Right ventricle myocardium superior (tissue), 1 donor: ENCODE data around the gene RILP. TPM values are rescaled to one million over a fixed set of nuclear protein-coding genes. Genes with fewer than 3 reads are reported as not detected.

Experiments used
- ATAC-seq: fragments of 200-7000 bp; cut with Tn5 transposase; one replicate; pipeline ENCODE4 v1.9.1; 2020; ENCODE audit warnings: mild to moderate bottlenecking; ENCODE audit not compliant: poor library complexity
- DNase-seq: peaks from one replicate; pipeline ENCODE4 v3.0.0-alpha.2; 2020
- intact Hi-C: fragments of 100-400 bp; cut with DNase I; formaldehyde crosslinking; loops from one replicate; pipeline ENCODE4 v1.11.2; 2022
- total RNA-seq: library from RNA; stranded (reverse); fragmentation: NEBNext Ultra II Directional; extraction: Animal tissue kit (Norgen Biotek cat#: 25700); gene quantifications from one replicate; pipeline ENCODE4 v1.2.1, GENCODE V29; 2021
- donor health status: DM: no; HTN: yes; CAD: no; lungs with severe emphysema.

The RILP gene
- total RNA-seq, 1 donor from 2014 or later, result 74.6 TPM

DNA sequence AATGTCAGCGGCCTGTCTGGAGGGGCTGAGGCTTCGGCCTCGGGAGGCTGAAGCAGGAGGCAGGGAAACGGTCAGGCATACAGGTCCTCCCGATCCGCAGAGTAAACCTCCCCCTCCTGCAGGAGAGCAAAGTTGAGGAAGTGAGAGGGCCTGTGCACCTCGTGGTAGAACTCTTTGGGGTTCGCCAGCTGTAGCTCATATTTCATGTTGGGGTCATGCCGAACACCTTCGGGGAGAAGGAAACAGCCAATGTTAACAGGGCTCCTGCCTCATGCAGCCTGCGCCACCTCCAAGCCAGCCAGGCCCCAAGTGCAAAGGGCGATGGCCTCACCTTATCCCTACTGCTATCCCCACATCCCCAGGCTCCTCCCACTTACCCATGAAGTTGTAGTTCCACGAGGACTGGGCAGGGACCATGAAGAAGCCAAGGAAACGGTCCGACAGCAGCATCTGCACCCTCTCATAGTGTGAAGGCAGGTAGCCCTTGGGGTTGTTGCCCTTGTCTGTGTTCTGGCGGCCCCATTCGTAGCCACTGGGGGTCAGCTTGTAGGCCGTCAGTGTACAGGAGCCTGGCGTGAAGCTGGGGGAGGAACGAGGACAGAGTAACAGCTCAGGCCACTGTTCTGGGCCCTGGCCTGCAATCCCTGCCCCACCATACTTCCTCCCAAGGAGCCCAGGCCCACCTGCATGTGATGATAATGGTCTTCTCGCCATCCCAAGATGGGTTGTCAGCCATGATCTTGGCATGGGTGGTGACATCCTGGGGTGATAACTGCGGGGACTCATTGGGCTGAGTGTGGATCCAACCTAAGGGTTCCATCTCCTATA lies 1.3 kb upstream of the RILP start:
- DNase-seq, result no peak
- no peak for ATAC-seq
- intact Hi-C loops, result no loop called here

DNA sequence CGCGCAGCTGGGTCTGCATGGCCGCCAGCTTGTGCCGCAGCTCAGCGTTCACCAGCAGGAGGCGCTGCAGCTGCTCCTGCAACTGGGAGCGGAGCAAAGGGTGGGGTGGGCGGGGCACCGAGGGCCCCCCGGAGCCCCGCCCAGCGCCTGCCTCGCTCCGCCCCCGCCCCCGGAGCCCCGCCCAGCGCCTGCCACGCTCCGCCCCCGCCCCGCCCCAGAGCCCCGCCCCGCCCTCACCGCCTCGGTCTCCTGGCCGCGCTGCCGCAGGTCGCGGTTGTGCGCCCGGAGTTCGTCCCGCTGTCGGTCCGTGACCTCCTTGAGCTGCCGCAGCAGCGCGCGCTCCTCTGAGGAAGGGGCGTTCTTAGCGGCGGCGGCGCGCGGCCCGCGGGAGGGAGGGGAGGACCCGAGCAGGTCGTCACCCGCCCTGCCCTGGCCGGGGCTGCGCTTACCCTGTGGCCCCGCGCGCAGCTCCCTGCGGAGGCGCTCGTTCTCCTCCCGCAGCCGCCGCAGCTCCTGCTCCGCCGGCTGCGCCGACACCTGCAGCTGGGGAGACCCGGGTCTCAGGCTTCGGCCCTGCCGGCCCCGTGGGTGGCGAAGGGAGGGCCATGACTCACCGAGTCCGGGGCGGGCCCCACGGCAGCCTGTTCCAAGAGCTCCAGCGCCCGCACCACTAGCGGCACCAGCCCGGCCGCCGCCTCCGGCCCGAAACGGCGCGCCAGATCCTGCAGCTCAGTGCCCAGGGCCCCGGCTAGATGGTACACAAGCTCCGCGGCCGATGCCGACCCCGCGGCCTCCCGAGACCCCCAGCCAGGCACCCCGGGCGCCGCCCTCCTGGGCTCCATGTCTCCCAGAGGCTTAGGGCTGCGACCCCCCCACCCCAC lies 463 bp downstream of the RILP start:
- intact Hi-C loops, result loop anchor here (5.0 kb wide), 1 partner anchor 77 kb away; no protein-coding TSS in a partner anchor
- ATAC-seq (peak; percentile 64), DNase-seq (peak; percentile 98)

DNA sequence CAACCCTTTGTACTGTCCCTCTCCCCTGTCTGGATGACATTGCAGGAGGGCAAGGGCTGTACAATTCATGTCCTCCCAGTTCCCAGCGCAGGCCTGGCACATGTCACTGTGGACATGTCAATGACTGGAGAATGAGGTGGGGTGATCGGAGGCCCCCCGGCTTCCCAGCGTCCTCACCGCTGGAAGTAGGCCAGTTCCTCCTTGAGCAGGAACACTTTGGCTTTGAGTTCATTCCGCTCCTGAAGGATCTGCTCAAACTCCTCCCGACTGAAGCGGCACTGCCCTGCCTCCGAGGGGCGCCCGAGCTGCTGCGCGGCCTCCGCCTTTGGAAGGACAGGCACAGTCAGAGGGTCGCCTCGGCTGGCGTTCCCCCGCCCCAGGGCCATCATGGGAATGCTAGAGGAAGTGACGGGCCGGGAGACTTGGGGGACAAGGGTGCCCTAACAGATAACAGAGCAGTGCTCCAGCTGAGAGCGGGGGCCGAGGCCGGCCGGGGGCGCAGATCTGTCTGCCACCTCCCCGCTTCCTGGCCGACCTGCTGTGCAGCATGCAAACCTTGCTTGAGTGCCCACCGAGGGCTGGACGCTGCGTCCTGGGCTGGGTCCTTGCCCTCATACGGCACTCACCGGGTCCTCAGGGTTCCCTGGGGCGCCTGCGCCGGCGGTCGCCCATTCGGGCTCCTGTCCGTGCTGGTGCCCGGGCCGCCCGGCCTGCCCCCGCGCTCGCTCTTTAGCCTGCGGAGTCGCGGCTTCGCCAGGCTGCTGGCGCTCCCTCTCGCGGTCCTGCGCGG lies 1.3 kb downstream of the RILP start:
- ATAC-seq (peak; percentile 62), DNase-seq (peak; percentile 76)
- intact Hi-C loops, result loop anchor here (5.0 kb wide), 1 partner anchor 76 kb away; no protein-coding TSS in a partner anchor

DNA sequence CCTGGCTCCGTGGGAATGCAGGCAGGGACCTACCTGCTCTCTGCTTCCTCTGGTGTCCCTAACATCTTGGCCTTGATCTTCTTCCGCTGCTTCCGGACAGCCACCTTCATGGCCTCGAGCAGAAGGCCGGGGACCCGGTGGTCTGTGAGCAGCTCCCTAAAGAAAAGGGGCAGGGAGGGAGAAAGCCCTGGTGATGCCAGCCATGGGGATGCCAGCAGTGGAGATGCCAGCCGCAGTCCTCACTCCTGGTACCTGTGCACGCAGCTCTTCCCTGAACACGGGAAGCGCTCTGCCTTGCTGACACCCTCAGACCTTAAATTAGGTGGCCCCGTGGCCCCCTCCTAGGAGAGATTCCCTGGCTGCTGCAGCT lies 1.9 kb downstream of the RILP start:
- intact Hi-C loops, result loop anchor here (5.0 kb wide), 1 partner anchor 75 kb away; no protein-coding TSS in a partner anchor
- ATAC-seq, result no peak

DNA sequence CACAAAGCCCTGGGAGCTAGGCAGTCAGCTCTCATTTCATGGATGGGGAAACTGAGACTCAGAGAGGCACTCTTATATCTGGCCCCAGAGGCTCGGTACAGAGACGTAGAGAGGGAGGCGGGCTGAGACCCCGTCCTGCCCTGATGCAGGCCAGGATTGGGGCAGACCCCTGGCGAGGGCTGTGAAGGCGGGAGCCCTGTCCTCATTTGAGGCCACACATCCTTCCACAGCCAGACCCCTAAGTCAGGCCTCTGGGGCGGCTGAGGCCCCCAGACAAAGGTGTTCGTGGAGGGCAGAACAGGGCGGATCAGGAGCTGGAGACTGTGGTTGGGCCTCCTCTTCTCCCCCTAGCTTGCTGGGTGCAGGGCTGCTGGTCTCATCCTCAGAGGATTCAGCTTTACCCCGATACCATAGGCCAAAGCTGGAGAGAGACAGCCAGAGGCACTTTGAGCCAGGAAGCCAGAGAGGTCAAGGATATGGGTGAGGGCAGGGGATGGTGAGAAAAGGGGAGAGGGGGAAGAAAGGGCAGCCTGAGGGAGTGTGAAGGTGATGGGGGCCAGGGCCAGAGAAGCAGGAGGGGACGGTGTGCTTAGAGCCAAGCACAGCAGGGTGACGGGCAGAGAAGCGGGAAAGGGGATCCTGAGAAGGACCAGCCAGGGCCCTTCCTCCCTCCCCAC lies 3.3 kb downstream of the RILP start:
- intact Hi-C loops, result loop anchor here (5.0 kb wide), 1 partner anchor 74 kb away; no protein-coding TSS in a partner anchor
- ATAC-seq (no peak), DNase-seq (no peak)

More for the DNA sequence above, 1.9 kb downstream of the RILP start:
- DNase-seq, result peak; percentile 46

DNA sequence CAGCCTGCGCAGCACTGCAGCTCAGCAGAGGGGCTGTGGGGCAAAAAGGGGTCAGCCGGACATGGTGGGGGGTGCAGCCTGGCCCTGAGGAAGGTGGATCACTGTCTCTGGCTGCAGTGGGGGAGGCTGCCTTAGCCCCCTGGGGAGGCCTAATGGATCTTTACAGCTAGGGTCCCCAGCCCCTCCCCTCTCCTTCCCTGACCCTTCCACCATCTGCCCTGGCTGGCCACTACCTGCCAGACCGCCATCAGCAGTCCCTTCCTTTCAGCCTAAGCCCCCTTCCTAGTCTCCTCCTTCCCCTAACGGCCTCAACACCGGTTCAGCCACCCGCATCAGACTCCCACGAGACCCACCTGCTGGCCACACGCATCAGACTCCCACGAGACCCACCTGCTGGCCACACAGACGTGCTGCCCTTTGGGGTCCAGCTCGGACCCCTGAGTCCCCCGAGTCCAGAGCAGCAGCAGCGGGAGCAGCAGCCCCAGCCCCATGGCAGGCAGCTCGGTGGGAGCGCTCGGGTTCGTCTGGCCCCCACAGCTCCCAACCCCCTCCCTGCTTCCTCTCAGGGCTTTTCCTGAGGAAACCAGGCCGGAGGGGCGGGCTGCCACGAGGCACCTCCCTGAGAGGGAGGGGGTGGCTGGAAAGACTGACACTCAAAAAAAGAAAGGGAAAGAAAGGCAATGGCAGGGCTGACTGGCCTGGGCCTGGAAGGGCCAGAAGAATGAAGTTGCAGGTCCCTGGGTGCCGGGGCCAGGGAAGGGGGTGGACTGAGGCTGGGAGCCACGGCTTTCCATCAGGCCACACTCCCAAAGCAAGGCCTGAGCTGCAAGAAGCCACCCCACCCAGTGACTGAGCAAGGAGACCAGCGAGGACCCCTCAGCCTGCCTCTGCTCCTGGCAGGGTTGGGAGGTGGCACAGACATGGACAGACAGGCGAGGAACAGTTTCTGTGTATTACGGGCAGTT lies 4.2 kb downstream of the RILP start, which contains the start of gene SCARF1:
Gene SCARF1, minus strand, starts transcription at position 526 of the 965 bp plus-strand sequence. Its CDS starts 35 bp downstream, at position 491.
- no peak for ATAC-seq

DNA sequence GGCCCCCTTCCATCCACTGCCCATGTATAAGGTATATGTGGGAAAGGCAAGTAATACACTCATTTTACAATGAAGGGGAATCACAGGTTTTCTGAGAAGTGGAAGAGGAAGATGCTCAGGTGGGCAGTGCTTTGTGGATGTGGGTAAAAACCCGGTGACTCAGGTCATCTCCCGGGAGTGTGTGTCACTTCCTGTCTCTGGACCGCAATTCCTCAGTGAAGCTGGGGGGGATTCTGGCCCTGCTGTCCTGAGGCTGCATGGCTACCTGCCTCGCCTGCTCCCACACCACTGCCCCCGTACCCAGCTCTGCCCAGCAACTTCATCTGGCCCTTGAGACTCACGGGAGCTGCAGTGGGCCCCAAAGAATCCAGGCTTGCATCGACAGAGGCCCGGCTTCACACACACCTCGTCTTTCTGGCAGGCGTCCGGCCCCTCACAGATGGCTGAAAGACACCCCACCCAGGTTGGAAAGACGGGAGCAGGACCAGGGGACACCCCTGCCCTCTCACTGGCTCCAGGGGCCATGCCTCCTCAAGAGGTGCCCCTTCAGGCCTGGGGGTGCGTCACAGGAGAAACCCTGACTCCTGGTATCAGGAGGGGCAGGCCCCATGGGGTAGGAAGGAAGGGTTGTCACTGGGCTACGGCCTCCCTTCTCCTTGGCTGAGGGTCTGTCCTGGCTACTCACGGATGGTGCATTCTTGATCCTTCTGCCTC lies 5.0 kb downstream of the RILP start:
- no peak for ATAC-seq

More for the DNA sequence above, 4.2 kb downstream of the RILP start, which contains the start of gene SCARF1:
- peak; percentile 79 for DNase-seq
- intact Hi-C loops, result loop anchor here (5.0 kb wide), 1 partner anchor 73 kb away; no protein-coding TSS in a partner anchor

DNA sequence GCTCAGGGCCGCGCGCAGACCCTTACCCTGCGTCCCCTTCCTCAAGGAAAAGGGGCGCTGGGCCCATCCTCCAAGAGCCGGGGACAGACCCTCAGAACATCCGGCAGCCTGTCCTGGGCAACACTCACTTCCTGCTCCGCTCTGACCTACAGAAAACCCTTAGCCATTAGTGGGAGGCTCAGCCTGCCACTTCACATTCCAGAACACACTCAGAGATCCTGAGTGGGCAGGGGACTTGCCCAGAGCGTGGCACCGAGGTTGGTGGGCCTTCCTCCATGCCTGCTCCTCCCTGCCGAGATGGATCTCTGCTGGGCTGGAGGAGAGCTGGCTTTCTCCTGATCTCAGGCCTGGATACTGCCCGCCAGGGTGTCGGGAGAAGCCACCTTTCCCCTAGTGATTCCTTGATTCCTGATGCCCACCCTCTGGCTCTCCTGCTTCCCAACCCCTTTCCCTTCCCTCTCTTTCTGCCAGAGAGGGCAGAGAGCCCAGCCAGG lies 5.6 kb downstream of the RILP start:
- intact Hi-C loops, result no loop called here
- peak; percentile 46 for DNase-seq
- peak; percentile 4 for ATAC-seq

More for the DNA sequence above, 5.0 kb downstream of the RILP start:
- intact Hi-C loops, result loop anchor here (5.0 kb wide), 1 partner anchor 72 kb away; no protein-coding TSS in a partner anchor
- DNase-seq, result no peak

DNA sequence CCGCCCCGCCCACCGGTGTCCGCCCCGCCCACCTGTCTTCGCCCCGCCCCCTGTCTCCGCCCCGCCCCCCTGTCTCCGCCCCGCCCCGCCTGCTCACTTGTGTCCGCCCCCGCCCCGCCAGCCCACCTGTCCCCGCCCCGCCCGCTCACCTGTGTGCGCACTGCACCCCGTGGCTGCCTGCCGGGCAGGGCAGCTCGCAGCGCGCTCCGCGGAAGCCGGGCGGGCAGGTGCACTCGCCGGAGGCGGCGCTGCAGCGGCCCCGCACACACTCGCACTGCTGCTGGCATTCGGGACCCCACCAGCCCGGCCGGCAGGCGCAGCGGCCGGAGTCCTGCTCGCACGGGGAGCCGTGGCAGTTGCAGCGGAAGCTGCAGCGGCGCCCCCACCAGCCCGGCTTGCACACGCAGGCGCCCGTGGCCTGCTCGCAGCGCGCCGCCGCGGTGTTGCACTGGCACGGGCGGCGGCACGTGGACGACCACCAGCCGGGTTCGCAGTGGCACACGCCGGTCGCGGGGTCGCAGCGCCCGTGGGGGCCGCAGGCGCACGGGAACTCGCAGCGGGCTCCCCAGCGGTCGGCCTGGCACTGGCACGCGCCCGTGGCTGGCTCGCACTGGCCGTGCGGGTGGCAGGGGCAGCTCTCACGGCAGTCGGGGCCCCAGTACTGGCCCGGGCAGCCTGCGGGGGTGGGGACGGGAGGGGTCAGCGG lies 6.2 kb downstream of the RILP start:
- peak; percentile 58 for DNase-seq
- ATAC-seq, result peak; percentile 4
- intact Hi-C loops, result no loop called here

DNA sequence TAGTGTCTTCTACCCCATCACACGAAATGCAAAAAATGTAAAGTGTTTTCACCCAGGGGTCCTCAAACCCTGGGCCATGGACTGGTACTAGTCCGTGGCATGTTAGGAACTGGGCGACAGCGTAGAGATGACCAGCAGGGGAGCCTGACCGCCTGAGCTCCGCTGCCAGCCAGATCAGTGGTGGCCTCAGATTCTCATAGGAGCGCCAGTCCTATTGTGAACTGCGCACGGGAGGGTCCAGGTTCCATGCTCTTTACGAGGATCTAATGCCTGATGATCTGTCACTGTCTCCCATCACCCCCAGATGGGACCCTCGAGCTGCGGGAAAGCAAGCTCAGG lies 8.6 kb downstream of the RILP start:
- intact Hi-C loops, result no loop called here
- no peak for DNase-seq
- ATAC-seq, result no peak

DNA sequence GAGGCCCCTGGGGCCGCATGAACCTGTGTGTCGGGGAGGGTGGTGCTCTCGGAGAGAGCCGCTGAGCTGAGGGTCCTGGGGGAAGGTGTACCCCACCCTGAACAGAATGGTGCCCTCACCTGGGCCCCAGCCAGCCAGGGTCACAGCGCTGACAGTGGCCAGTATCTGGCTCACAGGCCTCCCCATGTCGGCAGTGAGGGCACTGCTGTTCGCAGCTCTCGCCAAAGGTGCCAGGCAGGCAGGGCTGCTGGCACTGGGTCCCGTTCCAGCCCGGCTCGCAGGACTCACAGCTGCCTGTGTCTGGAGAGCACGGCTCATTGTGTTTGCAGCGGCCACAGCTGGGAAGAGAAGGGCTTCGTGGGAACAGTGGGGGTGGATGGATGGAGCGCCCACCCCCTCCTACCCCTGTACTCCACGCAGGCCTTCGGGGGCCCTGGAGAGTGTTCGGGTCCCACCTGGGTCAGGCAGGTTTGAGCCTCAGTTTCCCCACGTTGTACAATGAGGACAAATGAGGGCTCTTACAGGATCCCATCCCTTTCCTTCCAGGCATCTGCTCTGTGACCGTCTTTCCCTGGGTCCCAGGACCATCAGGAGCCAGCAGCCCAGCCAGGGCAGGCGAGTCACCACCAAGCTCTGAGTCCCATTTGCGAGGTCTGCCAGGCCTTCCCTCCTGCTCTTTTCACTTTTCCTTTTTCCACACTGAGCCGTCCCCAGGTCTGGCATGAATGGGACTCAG lies 9.2 kb downstream of the RILP start:
- peak; percentile 67 for DNase-seq
- intact Hi-C loops, result no loop called here
- ATAC-seq, result peak; percentile 27

DNA sequence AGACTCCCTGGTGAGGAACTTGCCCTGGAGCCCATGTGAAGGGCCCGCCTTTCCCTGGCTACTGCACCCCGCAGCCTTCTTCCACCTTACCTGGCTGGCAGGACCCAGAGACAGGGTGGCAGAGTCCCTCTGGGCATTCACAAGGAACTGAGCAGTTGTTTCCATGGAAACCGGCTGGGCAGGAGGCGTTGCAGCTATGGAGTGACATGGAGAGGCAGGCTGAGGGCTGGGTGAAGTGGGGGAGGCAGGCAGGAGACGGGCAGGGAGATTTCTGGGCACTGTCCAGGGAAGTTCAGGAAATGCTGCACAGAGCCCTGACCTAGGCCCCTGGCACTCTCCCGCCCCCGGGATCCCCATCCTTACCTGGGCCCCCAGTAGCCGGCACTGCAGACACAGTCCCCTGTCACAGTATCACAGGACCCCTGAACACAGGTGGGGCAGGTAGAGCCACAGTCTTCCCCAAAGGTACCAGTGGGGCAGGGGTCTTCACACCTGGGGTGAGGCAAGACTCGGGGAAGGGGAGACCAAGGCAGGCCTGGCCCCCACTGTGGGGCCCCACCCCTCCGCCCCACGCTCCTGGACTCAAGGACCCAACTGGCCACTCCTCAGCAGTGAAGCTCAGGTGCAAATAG lies 10.0 kb downstream of the RILP start:
- ATAC-seq (no peak), DNase-seq (no peak)
- intact Hi-C loops, result no loop called here

DNA sequence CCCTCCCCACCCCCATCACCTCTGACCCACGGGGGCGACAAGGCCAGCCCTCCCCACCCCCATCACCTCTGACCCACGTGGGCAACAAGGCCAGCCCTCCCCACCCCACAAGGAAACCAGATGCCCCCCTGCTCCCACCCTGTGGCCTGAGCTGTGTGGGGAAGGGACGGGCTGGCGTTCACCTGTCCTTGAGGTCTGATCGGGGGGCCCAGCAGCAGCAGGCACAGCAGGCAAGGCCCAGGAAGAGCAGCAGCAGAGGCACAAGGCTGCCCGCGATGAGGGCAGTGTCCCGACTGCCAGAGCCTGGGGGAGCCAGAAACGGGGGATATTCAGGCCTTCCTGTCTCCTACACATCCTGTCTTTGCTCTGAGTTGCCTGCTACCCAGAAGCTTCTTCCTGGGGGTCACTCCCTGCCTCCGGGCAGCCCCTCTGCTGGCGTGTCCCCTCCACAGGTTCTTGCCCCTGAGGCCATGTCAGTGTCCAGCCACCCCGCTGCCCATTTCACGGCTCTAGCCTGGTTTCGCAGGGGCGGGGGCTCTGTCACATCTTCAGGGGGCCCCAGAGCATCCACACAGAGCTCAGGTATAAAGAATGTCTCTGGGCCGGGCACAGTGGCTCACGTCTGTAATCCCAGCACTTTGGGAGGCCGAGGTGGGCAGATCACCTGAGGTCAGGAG lies 10.9 kb downstream of the RILP start:
- DNase-seq (no peak), ATAC-seq (no peak)
- intact Hi-C loops, result no loop called here

DNA sequence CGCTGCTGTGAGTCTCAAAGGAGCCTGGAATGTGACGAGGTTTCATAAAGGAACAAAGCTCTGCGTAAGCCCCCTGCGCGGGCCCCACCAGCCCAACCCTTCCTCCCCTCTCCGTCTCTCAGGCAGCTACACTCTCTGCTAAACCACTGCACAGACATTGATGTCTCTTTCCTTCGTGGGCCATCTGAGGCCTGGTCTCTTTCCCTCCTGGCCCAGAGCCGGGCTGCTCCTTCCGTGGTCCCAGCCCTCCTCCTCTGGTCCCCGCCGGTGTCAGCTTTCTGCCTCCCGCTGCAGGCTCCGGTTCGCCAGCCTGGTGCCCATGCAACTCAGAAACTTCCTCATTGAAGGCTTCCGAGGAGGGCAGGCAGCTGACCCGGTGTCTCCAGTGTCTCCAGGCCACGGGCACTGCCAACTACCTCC lies 11.5 kb downstream of the RILP start:
- no peak for ATAC-seq
- no peak for DNase-seq
- intact Hi-C loops, result no loop called here
